Mesendoderm (in vitro differentiated cells): ENCODE data around the gene NFAT5. TPM values are rescaled to one million over a fixed set of nuclear protein-coding genes. Genes with fewer than 3 reads are reported as not detected.
"Not testable (repeated sequence)": the region's sequence is repeated elsewhere in the genome, so short reads cannot be mapped to it uniquely, and the experiment has no call there.

Source experiments
- DNase-seq: peaks from one replicate; pipeline ENCODE4 v3.0.0; 2013
- H2AK5ac ChIP-seq: 2 replicates; pipeline ENCODE4 v1.6.1; 2013; ENCODE audit warnings: low read length, inconsistent platforms
- H2BK120ac ChIP-seq: 2 replicates; pipeline ENCODE4 v1.6.1; 2013; ENCODE audit warnings: low read depth, mild to moderate bottlenecking, low read length, moderate library complexity, mixed read lengths
- H2BK15ac ChIP-seq: replicated peaks from 2 replicates; pipeline ENCODE4 v1.6.1; 2013; ENCODE audit warnings: low read depth, mild to moderate bottlenecking, moderate library complexity
- H2BK5ac ChIP-seq: 2 replicates; pipeline ENCODE4 v1.6.1; 2013; ENCODE audit warnings: low read length, inconsistent platforms
- H3K18ac ChIP-seq: 2 replicates; pipeline ENCODE4 v1.6.1; 2013; ENCODE audit warnings: mild to moderate bottlenecking, low read length, mixed read lengths
- H3K23ac ChIP-seq: one replicate; pipeline ENCODE4 v1.6.1; 2013; ENCODE audit warnings: low read length
- H3K27ac ChIP-seq: 2 replicates; pipeline ENCODE4 v1.5.1; 2013; ENCODE audit warnings: low read depth, mild to moderate bottlenecking, inconsistent platforms, low read length, moderate library complexity
- H3K27me3 ChIP-seq: 2 replicates; pipeline ENCODE4 v1.6.1; 2013; ENCODE audit warnings: low read length, control low read depth, mild to moderate bottlenecking, inconsistent platforms; ENCODE audit not compliant: insufficient read depth, poor library complexity
- H3K36me3 ChIP-seq: 2 replicates; pipeline ENCODE4 v1.6.1; 2013; ENCODE audit warnings: low read length, inconsistent platforms; ENCODE audit not compliant: control insufficient read depth, insufficient read depth
- H3K4ac ChIP-seq: one replicate; pipeline ENCODE4 v1.6.1; 2013; ENCODE audit warnings: low read depth, mild to moderate bottlenecking, low read length, moderate library complexity
- H3K4me1 ChIP-seq: 2 replicates; pipeline ENCODE4 v1.6.1; 2013; ENCODE audit warnings: low read depth, low read length, inconsistent platforms; ENCODE audit not compliant: control insufficient read depth
- H3K4me2 ChIP-seq: 2 replicates; pipeline ENCODE4 v1.6.1; 2013; ENCODE audit warnings: low read length
- H3K4me3 ChIP-seq: 2 replicates; pipeline ENCODE4 v1.5.1; 2013; ENCODE audit warnings: mild to moderate bottlenecking, low read length
- H3K56ac ChIP-seq: one replicate; pipeline ENCODE4 v1.6.1; 2013; ENCODE audit warnings: low read length
- H3K79me1 ChIP-seq: 2 replicates; pipeline ENCODE4 v1.6.1; 2013; ENCODE audit warnings: low read length, inconsistent platforms
- H3K79me2 ChIP-seq: 2 replicates; pipeline ENCODE4 v1.6.1; 2013; ENCODE audit warnings: mild to moderate bottlenecking, low read length; ENCODE audit not compliant: control insufficient read depth, insufficient read depth
- H3K9ac ChIP-seq: 2 replicates; pipeline ENCODE4 v1.6.1; 2013; ENCODE audit warnings: low read length, inconsistent platforms
- H4K5ac ChIP-seq: one replicate; pipeline ENCODE4 v1.6.1; 2013; ENCODE audit warnings: low read length
- H4K8ac ChIP-seq: one replicate; pipeline ENCODE4 v1.6.1; 2013; ENCODE audit warnings: low read depth, mild to moderate bottlenecking, control low read depth, low read length, moderate library complexity
- WGBS: extraction: QIAGEN DNeasy Blood & Tissue Kit; methylation state at CpG from one replicate; pipeline ENCODE4 v1.1.7; 2013; ENCODE audit warnings: low lambda C conversion rate, missing lambda C conversion rate; ENCODE audit not compliant: insufficient coverage; ENCODE audit errors: extremely low coverage; 5-methylcytosine and 5-hydroxymethylcytosine counted together
- polyA plus RNA-seq, 2 experiments: library from polyadenylated mRNA; stranded (reverse); fragments of 200-250 nt; gene quantifications; one replicate each; pipeline ENCODE4 v1.2.3, GENCODE V29; 2013

Gene NFAT5
- 13.3 TPM for polyA plus RNA-seq (2013, experiment 1 of 2)
- polyA plus RNA-seq (2013, experiment 2 of 2): 14.1 TPM

- Histone ChIP-seq H3K79me1 (no peaks in the 10 kb centered on the region), H3K4me2 (peak within 1 kb of the TSS; percentile 57), H3K9ac (peak within 1 kb of the TSS; percentile 94), H3K4ac (peak within 1 kb of the TSS; percentile 99), H3K79me2 (peaks cover 25% of the 10 kb centered on the region), H4K5ac (no peak within 1 kb of the TSS), H3K18ac (peak within 1 kb of the TSS; percentile 98), H3K4me1 (peaks cover 4% of the 10 kb centered on the region), H2BK5ac (peak within 1 kb of the TSS; percentile 71), H3K36me3 (no peaks in the 10 kb centered on the region), H3K27me3 (no peaks in the 10 kb centered on the region), H2BK120ac (peak within 1 kb of the TSS; percentile 79), H3K4me3 (peak within 1 kb of the TSS; percentile 89), H2BK15ac (peak within 1 kb of the TSS; percentile 76), H2AK5ac (no peak within 1 kb of the TSS), H3K56ac (peak within 1 kb of the TSS; percentile 97), H4K8ac (peak within 1 kb of the TSS; percentile 89), H3K23ac (peak within 1 kb of the TSS; percentile 35), H3K27ac (peak within 1 kb of the TSS; percentile 100)
- WGBS: no CpG with 5 or more reads among the region's 60 CpGs
- peak; percentile 97 for DNase-seq
These were observed at the start of gene NFAT5 for GRCh38 chr16:69565671-69566239. Gene NFAT5, plus strand, starts transcription at chr16:69565966. Its CDS starts 336 bp downstream, at chr16:69566302.

GRCh38 chr16:69517914-69518313 is 47.9 kb upstream of the NFAT5 start:
- not testable (repeated sequence) for DNase-seq, H3K79me2 ChIP-seq, H3K4me2 ChIP-seq, H2BK120ac ChIP-seq, H3K27me3 ChIP-seq, H4K8ac ChIP-seq, H3K4ac ChIP-seq, H2AK5ac ChIP-seq, H2BK15ac ChIP-seq, H3K9ac ChIP-seq, H3K79me1 ChIP-seq, H2BK5ac ChIP-seq, H3K23ac ChIP-seq, H4K5ac ChIP-seq, H3K56ac ChIP-seq, H3K36me3 ChIP-seq, H3K4me1 ChIP-seq, H3K4me3 ChIP-seq, H3K27ac ChIP-seq, H3K18ac ChIP-seq
- WGBS: no CpG with 5 or more reads among the region's 6 CpGs

- no peaks in the 10 kb centered on the region for H3K79me2 ChIP-seq
- no peak overlapping the region for H3K18ac ChIP-seq
These were observed 45.4 kb upstream of the NFAT5 start for GRCh38 chr16:69520413-69520799.

GRCh38 chr16:69520800-69521602 is 44.8 kb upstream of the NFAT5 start:
- no peak for DNase-seq
- H3K4me2 ChIP-seq: no peak overlapping the region
- H3K18ac ChIP-seq: peak overlapping the region; percentile 81
- H3K79me2 ChIP-seq: no peaks in the 10 kb centered on the region
- H4K8ac ChIP-seq: no peak overlapping the region
- H3K27ac ChIP-seq: no peak overlapping the region
- H2BK120ac ChIP-seq: peak overlapping the region; percentile 52
- no peak overlapping the region for H3K56ac ChIP-seq
- WGBS: no CpG with 5 or more reads among the region's 3 CpGs
- H3K27me3 ChIP-seq: no peaks in the 10 kb centered on the region
- no peak overlapping the region for H4K5ac ChIP-seq
- no peaks in the 10 kb centered on the region for H3K4me1 ChIP-seq
- H3K36me3 ChIP-seq: no peaks in the 10 kb centered on the region
- no peak overlapping the region for H3K23ac ChIP-seq
- peak overlapping the region; percentile 79 for H3K4ac ChIP-seq
- H3K79me1 ChIP-seq: no peaks in the 10 kb centered on the region
- no peak overlapping the region for H3K4me3 ChIP-seq
- peak overlapping the region; percentile 23 for H3K9ac ChIP-seq
- no peak overlapping the region for H2BK5ac ChIP-seq
- H2AK5ac ChIP-seq: no peak overlapping the region
- peak overlapping the region; percentile 76 for H2BK15ac ChIP-seq

More at GRCh38 chr16:69520413-69520799, 45.4 kb upstream of the NFAT5 start:
- H3K4me3 ChIP-seq: no peak overlapping the region
- H2BK120ac ChIP-seq: no peak overlapping the region
- no peaks in the 10 kb centered on the region for H3K79me1 ChIP-seq
- no peak overlapping the region for H3K23ac ChIP-seq
- no peak overlapping the region for H3K4me2 ChIP-seq
- WGBS: no CpG with 5 or more reads among the region's 4 CpGs
- H3K9ac ChIP-seq: no peak overlapping the region
- DNase-seq: no peak
- H3K56ac ChIP-seq: no peak overlapping the region
- H3K27ac ChIP-seq: no peak overlapping the region
- no peak overlapping the region for H4K8ac ChIP-seq
- H3K4me1 ChIP-seq: no peaks in the 10 kb centered on the region
- no peak overlapping the region for H2BK15ac ChIP-seq
- no peaks in the 10 kb centered on the region for H3K27me3 ChIP-seq
- no peak overlapping the region for H2AK5ac ChIP-seq
- H4K5ac ChIP-seq: no peak overlapping the region
- no peak overlapping the region for H2BK5ac ChIP-seq
- H3K4ac ChIP-seq: no peak overlapping the region
- H3K36me3 ChIP-seq: no peaks in the 10 kb centered on the region

GRCh38 chr16:69522041-69522578 is 43.7 kb upstream of the NFAT5 start:
- no peak overlapping the region for H3K4ac ChIP-seq
- no peak for DNase-seq
- no peak overlapping the region for H2BK15ac ChIP-seq
- H3K23ac ChIP-seq: no peak overlapping the region
- H3K79me2 ChIP-seq: no peaks in the 10 kb centered on the region
- no peaks in the 10 kb centered on the region for H3K4me1 ChIP-seq
- H3K27ac ChIP-seq: no peak overlapping the region
- H2AK5ac ChIP-seq: no peak overlapping the region
- no peak overlapping the region for H2BK120ac ChIP-seq
- no peak overlapping the region for H4K5ac ChIP-seq
- no peak overlapping the region for H3K56ac ChIP-seq
- WGBS: no CpG with 5 or more reads among the region's 5 CpGs
- no peak overlapping the region for H3K4me3 ChIP-seq
- H4K8ac ChIP-seq: no peak overlapping the region
- no peak overlapping the region for H3K4me2 ChIP-seq
- H2BK5ac ChIP-seq: no peak overlapping the region
- no peak overlapping the region for H3K18ac ChIP-seq
- H3K79me1 ChIP-seq: no peaks in the 10 kb centered on the region
- H3K27me3 ChIP-seq: no peaks in the 10 kb centered on the region
- H3K36me3 ChIP-seq: no peaks in the 10 kb centered on the region
- no peak overlapping the region for H3K9ac ChIP-seq
